Spleen (tissue), 11 donors: ENCODE measurements around the gene PHACTR1. TPM values are rescaled to one million over a fixed set of nuclear protein-coding genes. Genes with fewer than 3 reads are reported as not detected.

Source experiments
- DNase-seq: peaks from one replicate; pipeline ENCODE4 v3.0.0-alpha.2; 2020
- H3K27ac ChIP-seq, 8 donors: fragments of 200-600 bp; sonication (generic) in 7 of 8; 1 replicate in 4 of 8; 2 replicates in 4 of 8; pipeline versions ENCODE4 v1.5.0 to v1.8.0; 2016 to 2021; ENCODE audit warnings: inconsistent platforms in 4 of 8, mild to moderate bottlenecking in 4 of 8, moderate library complexity in 1 of 8
- H3K27me3 ChIP-seq, 7 donors: fragments of 200-600 bp; sonication (generic) in 6 of 7; replicated peaks in 1 of 7; 1 replicate in 4 of 7; 2 replicates in 3 of 7; pipeline versions ENCODE4 v1.5.0 to v1.8.0; 2016 to 2021; ENCODE audit warnings: inconsistent platforms in 3 of 7, mild to moderate bottlenecking in 1 of 7
- H3K36me3 ChIP-seq, 6 donors: fragments of 200-600 bp; sonication (generic) in 5 of 6; 1 replicate in 4 of 6; 2 replicates in 2 of 6; pipeline versions ENCODE4 v1.5.0 to v1.8.0; 2016 to 2021; ENCODE audit warnings: inconsistent platforms in 2 of 6
- H3K4me1 ChIP-seq, 6 donors: fragments of 200-600 bp; sonication (generic) in 5 of 6; 1 replicate in 3 of 6; 2 replicates in 3 of 6; pipeline versions ENCODE4 v1.5.0 to v1.8.0; 2016 to 2021; ENCODE audit warnings: inconsistent platforms in 3 of 6
- H3K4me3 ChIP-seq, 8 donors: fragments of 200-600 bp; sonication (generic) in 7 of 8; 1 replicate in 4 of 8; 2 replicates in 4 of 8; pipeline versions ENCODE4 v1.5.0 to v1.8.0; 2016 to 2021; ENCODE audit warnings: inconsistent platforms in 4 of 8, mild to moderate bottlenecking in 4 of 8, moderate library complexity in 2 of 8
- H3K9me3 ChIP-seq, 8 donors: fragments of 200-600 bp; sonication (generic) in 7 of 8; 1 replicate in 4 of 8; 2 replicates in 4 of 8; pipeline versions ENCODE4 v1.5.0 to v1.8.0; 2016 to 2021; ENCODE audit warnings: inconsistent platforms in 4 of 8
- POLR2A ChIP-seq, 3 donors: fragments of 450-650 bp; IDR thresholded peaks; one replicate each; pipeline ENCODE4 v1.5.1; 2017; ENCODE audit warnings: antibody characterized with exemption in 3 of 3, mild to moderate bottlenecking in 1 of 3
- POLR2AphosphoS5 ChIP-seq, 3 donors: sonication (generic); formaldehyde crosslinking; IDR thresholded peaks; one replicate each; pipeline ENCODE4 v1.5.1; 2017; ENCODE audit warnings: antibody characterized with exemption in 3 of 3
- WGBS, 5 donors: extraction: QIAGEN DNeasy Blood & Tissue Kit in 3 of 5; methylation state at CpG; one replicate each; pipeline versions ENCODE4 v1.1.5 to v1.1.7; 2013 to 2018; 5-methylcytosine and 5-hydroxymethylcytosine counted together
- intact Hi-C: fragments of 100-400 bp; cut with DNase I; formaldehyde crosslinking; loops from one replicate; pipeline ENCODE4 v1.15.0; 2023; ENCODE audit warnings: low total_unique reads
- polyA plus RNA-seq, 3 donors: library from polyadenylated mRNA; stranded (reverse); fragments of 200-250 nt; gene quantifications; one replicate each; pipeline ENCODE4 v1.2.1, GENCODE V29; 2013
- total RNA-seq, 7 donors: library from RNA; depleted of rRNA in 3 of 7; stranded (reverse); fragments of >200 nt in 3 of 7; fragmentation: NEBNext Ultra II Directional in 4 of 7; extraction: Animal tissue kit (Norgen Biotek cat#: 25700) in 4 of 7; gene quantifications; one replicate each; pipeline versions ENCODE4 v1.1.0 to v1.2.1, GENCODE V29; 2016 to 2021
- TF ChIP-seq, protein P1 (sequence below), 11 experiments: fragments of 200-600 bp in 7 of 11; fragments of 450-650 bp in 4 of 11; sonication (generic) in 4 of 11; IDR thresholded peaks in 8 of 11; conservative IDR thresholded peaks in 3 of 11; 1 replicate in 7 of 11; 2 replicates in 4 of 11; pipeline versions ENCODE4 v1.4.0 to v1.8.0; 2016 to 2021; ENCODE audit warnings: antibody characterized with exemption in 11 of 11, inconsistent platforms in 4 of 11, mild to moderate bottlenecking in 1 of 11
- donor health status: healthy with polysubstance abuse.
- donor health status: DM: no; HTN: no; CAD: no; lungs with moderate emphysema.
- donor health status: DM: no; HTN: no; CAD: no.
- donor health status: Bipolar disorder and iron deficiency.
- donor health status: healthy.
- donor health status: DM: no; HTN: no; CAD: no.
- donor health status: DM: yes; HTN: yes; CAD: no.

The PHACTR1 gene
- total and polyA plus RNA-seq, 10 donors = 8.5 to 45.3 (median 30.8) TPM

DNA sequence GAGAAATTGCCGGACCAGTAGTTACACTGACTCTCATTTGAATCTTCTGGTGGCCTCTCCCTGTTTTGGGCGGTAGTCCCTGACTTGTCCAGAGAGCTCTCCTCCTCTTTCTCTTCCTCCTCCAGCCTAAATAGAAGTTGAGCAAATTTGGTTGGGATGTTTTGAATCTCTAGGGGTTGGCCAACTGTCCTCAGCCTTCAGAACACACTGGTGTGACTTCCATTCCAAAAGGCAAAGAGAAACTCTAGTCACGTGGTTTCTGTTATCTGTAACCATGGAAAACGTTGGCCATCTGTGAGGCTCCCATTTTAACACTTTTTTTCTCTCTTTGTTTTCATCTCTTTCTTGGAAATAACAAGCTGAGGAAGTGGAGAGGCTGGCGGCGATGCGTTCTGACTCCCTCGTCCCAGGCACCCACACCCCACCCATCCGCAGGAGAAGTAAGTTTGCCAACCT, 336.5 kb downstream of the PHACTR1 start:
- DNase-seq = no peak
- WGBS, 5 donors = 84 to 90% (median 85%) methylated on average over 9 of the region's 9 CpGs
- Histone ChIP-seq H3K27ac (no peak overlapping the region), H3K4me1 (no peaks in the 10 kb centered on the region), H3K4me3 (no peak overlapping the region), H3K36me3 (no peaks in the 10 kb centered on the region), H3K9me3 (no peaks in the 10 kb centered on the region), H3K27me3 (no peaks in the 10 kb centered on the region)
- TF ChIP-seq POLR2A (IDR thresholded peaks at IDR 0.05) (no peak), POLR2AphosphoS5 (IDR thresholded peaks at IDR 0.05) (no peak)
- TF ChIP-seq, protein P1, sequence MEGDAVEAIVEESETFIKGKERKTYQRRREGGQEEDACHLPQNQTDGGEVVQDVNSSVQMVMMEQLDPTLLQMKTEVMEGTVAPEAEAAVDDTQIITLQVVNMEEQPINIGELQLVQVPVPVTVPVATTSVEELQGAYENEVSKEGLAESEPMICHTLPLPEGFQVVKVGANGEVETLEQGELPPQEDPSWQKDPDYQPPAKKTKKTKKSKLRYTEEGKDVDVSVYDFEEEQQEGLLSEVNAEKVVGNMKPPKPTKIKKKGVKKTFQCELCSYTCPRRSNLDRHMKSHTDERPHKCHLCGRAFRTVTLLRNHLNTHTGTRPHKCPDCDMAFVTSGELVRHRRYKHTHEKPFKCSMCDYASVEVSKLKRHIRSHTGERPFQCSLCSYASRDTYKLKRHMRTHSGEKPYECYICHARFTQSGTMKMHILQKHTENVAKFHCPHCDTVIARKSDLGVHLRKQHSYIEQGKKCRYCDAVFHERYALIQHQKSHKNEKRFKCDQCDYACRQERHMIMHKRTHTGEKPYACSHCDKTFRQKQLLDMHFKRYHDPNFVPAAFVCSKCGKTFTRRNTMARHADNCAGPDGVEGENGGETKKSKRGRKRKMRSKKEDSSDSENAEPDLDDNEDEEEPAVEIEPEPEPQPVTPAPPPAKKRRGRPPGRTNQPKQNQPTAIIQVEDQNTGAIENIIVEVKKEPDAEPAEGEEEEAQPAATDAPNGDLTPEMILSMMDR (IDR thresholded peaks at IDR 0.05 in 8 of 11, conservative IDR thresholded peaks at IDR 0.05 in 3 of 11) = no peak
- intact Hi-C loops = no loop called here

DNA sequence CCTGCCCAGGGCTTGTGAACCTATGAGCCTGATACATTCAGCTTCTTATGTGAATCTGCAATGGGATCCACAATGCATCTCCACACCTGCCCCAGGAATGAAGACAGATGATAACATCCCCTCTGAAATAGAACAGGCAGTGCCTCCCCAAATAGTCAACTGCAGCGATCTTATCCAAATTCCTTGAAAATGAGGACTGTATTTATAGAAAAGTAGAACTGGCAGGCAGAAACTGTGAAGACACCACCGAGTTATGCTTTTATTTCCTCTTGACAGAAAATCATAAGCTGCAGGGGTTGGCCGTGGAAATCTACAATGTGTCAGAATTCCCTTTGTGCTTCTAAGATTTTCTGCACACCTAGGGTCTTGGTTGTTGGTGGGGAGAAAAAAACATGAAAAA, 341.5 kb downstream of the PHACTR1 start:
- no peak for TF ChIP-seq POLR2AphosphoS5 (IDR thresholded peaks at IDR 0.05)
- TF ChIP-seq, protein P1 (IDR thresholded peaks at IDR 0.05 in 8 of 11, conservative IDR thresholded peaks at IDR 0.05 in 3 of 11) = no peak
- TF ChIP-seq POLR2A (IDR thresholded peaks at IDR 0.05) = no peak
- Histone ChIP-seq H3K36me3 (no peaks in the 10 kb centered on the region), H3K4me3 (no peak overlapping the region), H3K27ac (no peak overlapping the region), H3K9me3 (no peaks in the 10 kb centered on the region), H3K27me3 (no peaks in the 10 kb centered on the region), H3K4me1 (no peaks in the 10 kb centered on the region)
- intact Hi-C loops = no loop called here
- WGBS, 5 donors = 86 to 95% (median 91%) methylated on average over 3 of the region's 3 CpGs
- no peak for DNase-seq

DNA sequence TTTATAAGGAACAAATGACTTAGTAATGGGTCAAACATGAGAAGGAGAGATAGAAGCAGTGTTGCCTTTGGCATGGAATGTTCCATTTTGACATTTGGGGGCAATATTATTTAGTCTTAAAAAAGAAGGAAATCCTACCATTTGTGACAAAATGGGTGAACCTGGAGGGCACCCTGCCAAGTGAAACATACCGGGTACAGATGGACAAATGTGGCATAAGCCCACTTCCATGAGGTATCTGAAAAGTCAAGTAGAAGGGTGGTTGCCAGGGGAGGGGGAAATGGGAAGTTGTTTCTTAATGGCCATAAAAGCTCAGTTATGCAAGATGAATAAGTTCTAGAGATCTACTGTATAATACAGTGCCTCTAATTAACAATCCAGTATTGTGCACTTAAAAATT, 342.5 kb downstream of the PHACTR1 start:
- no peak for TF ChIP-seq POLR2A (IDR thresholded peaks at IDR 0.05)
- TF ChIP-seq POLR2AphosphoS5 (IDR thresholded peaks at IDR 0.05) = no peak
- intact Hi-C loops = no loop called here
- DNase-seq = no peak
- H3K4me1 ChIP-seq = no peaks in the 10 kb centered on the region
- H3K27ac ChIP-seq = no peak overlapping the region
- no peaks in the 10 kb centered on the region for H3K36me3 ChIP-seq
- H3K9me3 ChIP-seq = no peaks in the 10 kb centered on the region
- WGBS, 5 donors = 37 to 84% (median 61%) methylated on average over 1 of the region's 1 CpG
- no peak overlapping the region for H3K4me3 ChIP-seq
- no peaks in the 10 kb centered on the region for H3K27me3 ChIP-seq

DNA sequence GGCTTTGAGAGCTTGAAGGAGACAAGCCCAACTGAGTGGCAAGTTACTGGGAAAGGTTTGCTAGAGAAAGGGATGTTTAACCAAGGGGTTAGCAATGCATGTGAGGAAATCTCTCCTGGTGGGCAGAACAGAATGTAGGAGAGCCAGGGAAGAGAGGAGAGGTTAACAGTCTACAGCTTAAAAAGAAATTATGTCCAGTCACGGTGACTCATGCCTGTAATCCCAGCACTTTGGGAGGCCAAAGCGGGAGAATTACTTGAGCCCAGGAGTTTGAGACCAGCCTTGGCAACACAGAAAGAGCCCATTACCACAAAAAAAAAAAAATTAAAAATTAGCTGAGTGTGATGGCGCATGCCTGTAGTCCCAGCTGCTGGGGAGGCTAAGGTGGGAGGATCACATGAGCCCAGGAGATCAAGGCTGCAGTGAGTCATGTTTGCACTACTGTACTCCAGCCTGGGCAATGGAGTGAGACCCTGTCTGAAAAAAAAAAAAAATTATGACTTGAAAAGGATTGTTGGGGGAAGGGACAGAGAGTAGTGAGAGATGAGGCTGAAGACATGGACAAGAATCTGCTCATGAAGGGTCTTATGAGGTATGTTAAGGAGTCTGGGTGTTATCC, 346.8 kb downstream of the PHACTR1 start:
- no peaks in the 10 kb centered on the region for H3K9me3 ChIP-seq
- intact Hi-C loops = no loop called here
- H3K4me1 ChIP-seq = peaks cover 0 to 8% (median 0%) of the 10 kb centered on the region in 6 donors
- TF ChIP-seq, protein P1 (IDR thresholded peaks at IDR 0.05 in 8 of 11, conservative IDR thresholded peaks at IDR 0.05 in 3 of 11) = no peak
- TF ChIP-seq POLR2A (IDR thresholded peaks at IDR 0.05) (no peak), POLR2AphosphoS5 (IDR thresholded peaks at IDR 0.05) (no peak)
- no peaks in the 10 kb centered on the region for H3K27me3 ChIP-seq
- H3K36me3 ChIP-seq = no peaks in the 10 kb centered on the region
- no peak overlapping the region for H3K27ac ChIP-seq
- no peak overlapping the region for H3K4me3 ChIP-seq
- WGBS, 5 donors = 95 to 100% (median 97%) methylated on average over 3 of the region's 3 CpGs
- DNase-seq = no peak
